GM20431 (cell line): ENCODE results near the gene DNAJB14.
"Not testable (repeated sequence)": the region's sequence is repeated elsewhere in the genome, so short reads cannot be mapped to it uniquely, and the experiment has no call there.

Source experiments
- in situ Hi-C: fragments of 300-500 bp; cut with MseI, MboI; formaldehyde crosslinking; loops from one replicate; pipeline ENCODE4 v1.15.0; 2020; ENCODE audit warnings: low sequenced_read_pairs; ENCODE audit not compliant: unreplicated experiment

The DNAJB14 gene

GRCh38 chr4:99946356-99947189, at the start of gene DNAJB14:
Gene DNAJB14, minus strand, starts transcription at chr4:99946618. Its CDS starts 47 bp downstream, at chr4:99946571.
- in situ Hi-C loops, result no loop called here

- in situ Hi-C loops, result no loop called here
Observed at GRCh38 chr4:99991741-99992140, 45.3 kb upstream of the DNAJB14 start.

GRCh38 chr4:99987681-99988080, 41.3 kb upstream of the DNAJB14 start:
- in situ Hi-C loops, result no loop called here

GRCh38 chr4:99986792-99987191, 40.4 kb upstream of the DNAJB14 start:
- in situ Hi-C loops, result no loop called here

- in situ Hi-C loops, result no loop called here
Observed at GRCh38 chr4:99983289-99983943, 37.0 kb upstream of the DNAJB14 start.

- in situ Hi-C loops, result no loop called here
Observed at GRCh38 chr4:99979872-99980271, 33.5 kb upstream of the DNAJB14 start.

GRCh38 chr4:99971453-99972111, 25.2 kb upstream of the DNAJB14 start:
- in situ Hi-C loops, result no loop called here

- in situ Hi-C loops, result no loop called here
Observed at GRCh38 chr4:99968330-99968729, 21.9 kb upstream of the DNAJB14 start.

- in situ Hi-C loops, result no loop called here
Observed at GRCh38 chr4:99966692-99967091, 20.3 kb upstream of the DNAJB14 start.

GRCh38 chr4:99965674-99966350, 19.4 kb upstream of the DNAJB14 start:
- in situ Hi-C loops, result no loop called here

GRCh38 chr4:99965173-99965572, 18.8 kb upstream of the DNAJB14 start:
- in situ Hi-C loops, result no loop called here

- in situ Hi-C loops, result no loop called here
Observed at GRCh38 chr4:99961711-99962110, 15.3 kb upstream of the DNAJB14 start.

- in situ Hi-C loops, result no loop called here
Observed at GRCh38 chr4:99960648-99961047, 14.2 kb upstream of the DNAJB14 start.

GRCh38 chr4:99958207-99958606, 11.8 kb upstream of the DNAJB14 start:
- in situ Hi-C loops, result not testable (repeated sequence)

- in situ Hi-C loops, result no loop called here
Observed at GRCh38 chr4:99950913-99951254, 4.5 kb upstream of the DNAJB14 start.

GRCh38 chr4:99949999-99950912, 3.8 kb upstream of the DNAJB14 start, which contains the start of gene H2AZ1:
Gene H2AZ1, minus strand, starts transcription at chr4:99950275. Its CDS starts 105 bp downstream, at chr4:99950170.
- in situ Hi-C loops, result no loop called here

GRCh38 chr4:99949034-99949998, 2.9 kb upstream of the DNAJB14 start:
- in situ Hi-C loops, result no loop called here

GRCh38 chr4:99947608-99948007, 1.2 kb upstream of the DNAJB14 start:
- in situ Hi-C loops, result no loop called here
